ENCODE measurements around the gene KRT31. TPM values are rescaled to one million over a fixed set of nuclear protein-coding genes. Genes with fewer than 3 reads are reported as not detected.

Gene KRT31
- total RNA-seq, 1 experiment from 2014 or later: not detected

- Mint-ChIP-seq H3K36me3 (no peaks in the 10 kb centered on the region), H3K4me1 (no peaks in the 10 kb centered on the region), H3K9me3 (peaks cover 9% of the 10 kb centered on the region), H3K27me3 (ENCODE audit: low read depth) (no peaks in the 10 kb centered on the region), H3K4me3 (no peak overlapping the region), H3K27ac (no peak overlapping the region)
- ChIA-PET POLR2A (no interaction called here), CTCF (interaction anchor here (1.0 to 1.5 kb wide), 2 partner anchors 47 to 183 kb away, joined by 3 to 7 read pairs; no protein-coding TSS in a partner anchor)
- no peak for TF ChIP-seq SOX15 (CRISPR knock-in tag; IDR thresholded peaks at IDR 0.05)
- no peak for TF ChIP-seq CDX4 (CRISPR knock-in tag; IDR thresholded peaks at IDR 0.05; ENCODE audit: borderline replicate concordance)
- TF ChIP-seq MXD4 (CRISPR knock-in tag; IDR thresholded peaks at IDR 0.05; ENCODE audit: borderline replicate concordance): no peak
- TF ChIP-seq NFE2L1 (CRISPR knock-in tag; IDR thresholded peaks at IDR 0.05): no peak
- TF ChIP-seq NR2C2 (CRISPR knock-in tag; IDR thresholded peaks at IDR 0.05): no peak
- TF ChIP-seq RELA (CRISPR knock-in tag; IDR thresholded peaks at IDR 0.05; ENCODE audit: borderline replicate concordance): no peak
- no peak for TF ChIP-seq TEAD1 (CRISPR knock-in tag; IDR thresholded peaks at IDR 0.05)
- no peak for TF ChIP-seq ZNF425 (CRISPR knock-in tag; conservative IDR thresholded peaks at IDR 0.05)
- TF ChIP-seq ZNF416 (CRISPR knock-in tag; IDR thresholded peaks at IDR 0.05): no peak
- no peak for TF ChIP-seq ZNF317 (CRISPR knock-in tag; IDR thresholded peaks at IDR 0.05; ENCODE audit: borderline replicate concordance, low read depth)
- TF ChIP-seq, protein P1, sequence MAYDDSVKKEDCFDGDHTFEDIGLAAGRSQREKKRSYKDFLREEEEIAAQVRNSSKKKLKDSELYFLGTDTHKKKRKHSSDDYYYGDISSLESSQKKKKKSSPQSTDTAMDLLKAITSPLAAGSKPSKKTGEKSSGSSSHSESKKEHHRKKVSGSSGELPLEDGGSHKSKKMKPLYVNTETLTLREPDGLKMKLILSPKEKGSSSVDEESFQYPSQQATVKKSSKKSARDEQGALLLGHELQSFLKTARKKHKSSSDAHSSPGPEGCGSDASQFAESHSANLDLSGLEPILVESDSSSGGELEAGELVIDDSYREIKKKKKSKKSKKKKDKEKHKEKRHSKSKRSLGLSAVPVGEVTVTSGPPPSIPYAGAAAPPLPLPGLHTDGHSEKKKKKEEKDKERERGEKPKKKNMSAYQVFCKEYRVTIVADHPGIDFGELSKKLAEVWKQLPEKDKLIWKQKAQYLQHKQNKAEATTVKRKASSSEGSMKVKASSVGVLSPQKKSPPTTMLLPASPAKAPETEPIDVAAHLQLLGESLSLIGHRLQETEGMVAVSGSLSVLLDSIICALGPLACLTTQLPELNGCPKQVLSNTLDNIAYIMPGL (CRISPR knock-in tag; IDR thresholded peaks at IDR 0.05): no peak
- TF ChIP-seq CBFB (CRISPR knock-in tag; IDR thresholded peaks at IDR 0.05; ENCODE audit: low read depth): no peak
- no peak for TF ChIP-seq GTF2I (CRISPR knock-in tag; conservative IDR thresholded peaks at IDR 0.05)
- TF ChIP-seq, protein P2, sequence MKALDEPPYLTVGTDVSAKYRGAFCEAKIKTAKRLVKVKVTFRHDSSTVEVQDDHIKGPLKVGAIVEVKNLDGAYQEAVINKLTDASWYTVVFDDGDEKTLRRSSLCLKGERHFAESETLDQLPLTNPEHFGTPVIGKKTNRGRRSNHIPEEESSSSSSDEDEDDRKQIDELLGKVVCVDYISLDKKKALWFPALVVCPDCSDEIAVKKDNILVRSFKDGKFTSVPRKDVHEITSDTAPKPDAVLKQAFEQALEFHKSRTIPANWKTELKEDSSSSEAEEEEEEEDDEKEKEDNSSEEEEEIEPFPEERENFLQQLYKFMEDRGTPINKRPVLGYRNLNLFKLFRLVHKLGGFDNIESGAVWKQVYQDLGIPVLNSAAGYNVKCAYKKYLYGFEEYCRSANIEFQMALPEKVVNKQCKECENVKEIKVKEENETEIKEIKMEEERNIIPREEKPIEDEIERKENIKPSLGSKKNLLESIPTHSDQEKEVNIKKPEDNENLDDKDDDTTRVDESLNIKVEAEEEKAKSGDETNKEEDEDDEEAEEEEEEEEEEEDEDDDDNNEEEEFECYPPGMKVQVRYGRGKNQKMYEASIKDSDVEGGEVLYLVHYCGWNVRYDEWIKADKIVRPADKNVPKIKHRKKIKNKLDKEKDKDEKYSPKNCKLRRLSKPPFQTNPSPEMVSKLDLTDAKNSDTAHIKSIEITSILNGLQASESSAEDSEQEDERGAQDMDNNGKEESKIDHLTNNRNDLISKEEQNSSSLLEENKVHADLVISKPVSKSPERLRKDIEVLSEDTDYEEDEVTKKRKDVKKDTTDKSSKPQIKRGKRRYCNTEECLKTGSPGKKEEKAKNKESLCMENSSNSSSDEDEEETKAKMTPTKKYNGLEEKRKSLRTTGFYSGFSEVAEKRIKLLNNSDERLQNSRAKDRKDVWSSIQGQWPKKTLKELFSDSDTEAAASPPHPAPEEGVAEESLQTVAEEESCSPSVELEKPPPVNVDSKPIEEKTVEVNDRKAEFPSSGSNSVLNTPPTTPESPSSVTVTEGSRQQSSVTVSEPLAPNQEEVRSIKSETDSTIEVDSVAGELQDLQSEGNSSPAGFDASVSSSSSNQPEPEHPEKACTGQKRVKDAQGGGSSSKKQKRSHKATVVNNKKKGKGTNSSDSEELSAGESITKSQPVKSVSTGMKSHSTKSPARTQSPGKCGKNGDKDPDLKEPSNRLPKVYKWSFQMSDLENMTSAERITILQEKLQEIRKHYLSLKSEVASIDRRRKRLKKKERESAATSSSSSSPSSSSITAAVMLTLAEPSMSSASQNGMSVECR (CRISPR knock-in tag; IDR thresholded peaks at IDR 0.05; ENCODE audit: borderline replicate concordance): no peak
- TF ChIP-seq, protein P3, sequence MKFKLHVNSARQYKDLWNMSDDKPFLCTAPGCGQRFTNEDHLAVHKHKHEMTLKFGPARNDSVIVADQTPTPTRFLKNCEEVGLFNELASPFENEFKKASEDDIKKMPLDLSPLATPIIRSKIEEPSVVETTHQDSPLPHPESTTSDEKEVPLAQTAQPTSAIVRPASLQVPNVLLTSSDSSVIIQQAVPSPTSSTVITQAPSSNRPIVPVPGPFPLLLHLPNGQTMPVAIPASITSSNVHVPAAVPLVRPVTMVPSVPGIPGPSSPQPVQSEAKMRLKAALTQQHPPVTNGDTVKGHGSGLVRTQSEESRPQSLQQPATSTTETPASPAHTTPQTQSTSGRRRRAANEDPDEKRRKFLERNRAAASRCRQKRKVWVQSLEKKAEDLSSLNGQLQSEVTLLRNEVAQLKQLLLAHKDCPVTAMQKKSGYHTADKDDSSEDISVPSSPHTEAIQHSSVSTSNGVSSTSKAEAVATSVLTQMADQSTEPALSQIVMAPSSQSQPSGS (CRISPR knock-in tag; IDR thresholded peaks at IDR 0.05; ENCODE audit: borderline replicate concordance, low read depth): no peak
- TF ChIP-seq ZMAT4 (CRISPR knock-in tag; IDR thresholded peaks at IDR 0.05): no peak
- ATAC-seq (no peak), DNase-seq (ENCODE audit: low spot score) (no peak)
These were observed 31.3 kb downstream of the KRT31 start for GRCh38 chr17:41366070-41366469.
